Sigmoid colon (tissue), 7 donors: ENCODE data around the gene LCE2B. TPM values are rescaled to one million over a fixed set of nuclear protein-coding genes. Genes with fewer than 3 reads are reported as not detected.

Experiments
- DNase-seq: peaks from one replicate; pipeline ENCODE4 v3.0.0-alpha.2; 2019
- H3K27ac ChIP-seq, 4 donors: fragments of 200-600 bp; sonication (generic); one replicate each; pipeline ENCODE4 v1.5.1; 2016 to 2019; ENCODE audit warnings: mild to moderate bottlenecking in 1 of 4
- H3K27me3 ChIP-seq, 3 donors: fragments of 200-600 bp; sonication (generic); one replicate each; pipeline ENCODE4 v1.5.1; 2019; ENCODE audit warnings: mild to moderate bottlenecking in 1 of 3
- H3K36me3 ChIP-seq, 4 donors: fragments of 200-600 bp; sonication (generic); one replicate each; pipeline ENCODE4 v1.5.1; 2016 to 2019
- H3K4me1 ChIP-seq, 4 donors: fragments of 200-600 bp; sonication (generic); one replicate each; pipeline ENCODE4 v1.5.1; 2017 to 2019
- H3K4me3 ChIP-seq, 4 donors: fragments of 200-600 bp; sonication (generic); one replicate each; pipeline ENCODE4 v1.5.1; 2017 to 2019; ENCODE audit warnings: mild to moderate bottlenecking in 2 of 4, moderate library complexity in 1 of 4
- H3K9me3 ChIP-seq, 4 donors: fragments of 200-600 bp in 3 of 4; sonication (generic) in 3 of 4; one replicate each; pipeline versions ENCODE4 v1.5.1 to v1.6.1; 2013 to 2019
- CTCF ChIP-seq, 4 experiments: fragments of 450-650 bp in 3 of 4; fragments of 200-600 bp in 1 of 4; IDR thresholded peaks; one replicate each; pipeline ENCODE4 v1.5.1; 2016 to 2019; ENCODE audit warnings: antibody characterized with exemption in 4 of 4, mild to moderate bottlenecking in 3 of 4, moderate library complexity in 2 of 4
- EP300 ChIP-seq, 4 donors: sonication (generic); formaldehyde crosslinking; IDR thresholded peaks; one replicate each; pipeline ENCODE4 v1.6.1; 2017; ENCODE audit warnings: antibody characterized with exemption in 4 of 4
- POLR2A ChIP-seq, 2 donors: fragments of 450-650 bp; IDR thresholded peaks; one replicate each; pipeline ENCODE4 v1.6.1; 2016; ENCODE audit warnings: antibody characterized with exemption in 2 of 2, mild to moderate bottlenecking in 2 of 2, moderate library complexity in 2 of 2
- POLR2AphosphoS5 ChIP-seq, 4 donors: sonication (generic); formaldehyde crosslinking; IDR thresholded peaks; one replicate each; pipeline ENCODE4 v1.6.1; 2017; ENCODE audit warnings: antibody characterized with exemption in 4 of 4
- WGBS, 2 donors: extraction: QIAGEN DNeasy Blood & Tissue Kit; methylation state at CpG; one replicate each; pipeline ENCODE4 v1.1.7; 2013; 5-methylcytosine and 5-hydroxymethylcytosine counted together
- intact Hi-C: fragments of 100-400 bp; cut with DNase I; formaldehyde crosslinking; loops from one replicate; pipeline ENCODE4 v1.15.1; 2023
- polyA plus RNA-seq, 3 donors: library from polyadenylated mRNA; stranded (reverse); fragments of 200-250 nt; gene quantifications; one replicate each; pipeline ENCODE4 v1.2.3, GENCODE V29; 2013
- total RNA-seq, 4 donors: library from RNA; depleted of rRNA; stranded (reverse); fragments of >200 nt; gene quantifications; one replicate each; pipeline ENCODE4 v1.1.0, GENCODE V29; 2016
- donor health status: healthy with polysubstance abuse.
- donor health status: Bipolar disorder and iron deficiency.
- donor health status: healthy.

LCE2B gene
- total and polyA plus RNA-seq, 7 donors: not detected

GRCh38 chr1:152725261-152725660 is 39.3 kb downstream of the LCE2B start:
- Histone ChIP-seq H3K9me3 (no peaks in the 10 kb centered on the region), H3K36me3 (no peaks in the 10 kb centered on the region), H3K27me3 (no peaks in the 10 kb centered on the region), H3K4me1 (peaks cover 0 to 13% (median 6%) of the 10 kb centered on the region in 4 donors), H3K27ac (no peak overlapping the region), H3K4me3 (no peak overlapping the region)
- intact Hi-C loops: no loop called here
- TF ChIP-seq POLR2AphosphoS5 (IDR thresholded peaks at IDR 0.05): no peak
- TF ChIP-seq CTCF (IDR thresholded peaks at IDR 0.05): no peak
- TF ChIP-seq POLR2A (IDR thresholded peaks at IDR 0.05): no peak
- no peak for TF ChIP-seq EP300 (IDR thresholded peaks at IDR 0.05)
- no peak for DNase-seq

- 62 to 67% methylated on average over 1 of the region's 1 CpG for WGBS, 2 donors
- H3K27ac ChIP-seq: no peak overlapping the region
- H3K4me3 ChIP-seq: no peak overlapping the region
- H3K9me3 ChIP-seq: no peaks in the 10 kb centered on the region
- H3K36me3 ChIP-seq: no peaks in the 10 kb centered on the region
- no peaks in the 10 kb centered on the region for H3K27me3 ChIP-seq
- TF ChIP-seq EP300 (IDR thresholded peaks at IDR 0.05) (no peak), CTCF (IDR thresholded peaks at IDR 0.05) (no peak), POLR2AphosphoS5 (IDR thresholded peaks at IDR 0.05) (no peak), POLR2A (IDR thresholded peaks at IDR 0.05) (no peak)
- intact Hi-C loops: no loop called here
- H3K4me1 ChIP-seq: peaks cover 0 to 13% (median 6%) of the 10 kb centered on the region in 4 donors
- DNase-seq: no peak
Measured at GRCh38 chr1:152728986-152729385, 43.1 kb downstream of the LCE2B start.

- Histone ChIP-seq H3K4me3 (no peak overlapping the region), H3K9me3 (no peaks in the 10 kb centered on the region), H3K27me3 (no peaks in the 10 kb centered on the region), H3K36me3 (no peaks in the 10 kb centered on the region), H3K4me1 (no peaks in the 10 kb centered on the region), H3K27ac (no peak overlapping the region)
- no peak for DNase-seq
- intact Hi-C loops: no loop called here
- WGBS, 2 donors: 14 to 26% methylated on average over 1 of the region's 1 CpG
- TF ChIP-seq CTCF (IDR thresholded peaks at IDR 0.05): no peak
- no peak for TF ChIP-seq POLR2AphosphoS5 (IDR thresholded peaks at IDR 0.05)
- TF ChIP-seq POLR2A (IDR thresholded peaks at IDR 0.05): no peak
- TF ChIP-seq EP300 (IDR thresholded peaks at IDR 0.05): no peak
Measured at GRCh38 chr1:152735648-152736047, 49.7 kb downstream of the LCE2B start.

Other genes starting within 250 kb of the LCE2B start
- not detected for gene LCE5A, start 175.3 kb upstream of the LCE2B start, total RNA-seq
- gene LCE5A, start 175.3 kb upstream of the LCE2B start, polyA plus RNA-seq: not detected
- gene CRCT1, start 171.6 kb upstream of the LCE2B start, total RNA-seq: not detected
- under 1 TPM in 1 of 3 donors, not detected in 2; 0.28 TPM for gene CRCT1, start 171.6 kb upstream of the LCE2B start, polyA plus RNA-seq
- gene LCE3E, start 119.3 kb upstream of the LCE2B start, total RNA-seq: not detected
- not detected for gene LCE3E, start 119.3 kb upstream of the LCE2B start, polyA plus RNA-seq
- gene LCE3D, start 105.6 kb upstream of the LCE2B start, total RNA-seq: not detected
- not detected for gene LCE3D, start 105.6 kb upstream of the LCE2B start, polyA plus RNA-seq
- not detected for gene LCE3C, start 85.9 kb upstream of the LCE2B start, total RNA-seq
- gene LCE3C, start 85.9 kb upstream of the LCE2B start, polyA plus RNA-seq: not detected
- gene LCE3B, start 72.3 kb upstream of the LCE2B start, total RNA-seq: not detected
- gene LCE3B, start 72.3 kb upstream of the LCE2B start, polyA plus RNA-seq: not detected
- gene LCE3A, start 63.0 kb upstream of the LCE2B start, total RNA-seq: not detected
- gene LCE3A, start 63.0 kb upstream of the LCE2B start, polyA plus RNA-seq: not detected
- gene LCE2D, start 22.7 kb upstream of the LCE2B start, total RNA-seq: not detected
- not detected for gene LCE2D, start 22.7 kb upstream of the LCE2B start, polyA plus RNA-seq
- gene LCE2C, start 10.8 kb upstream of the LCE2B start, total RNA-seq: not detected
- not detected for gene LCE2C, start 10.8 kb upstream of the LCE2B start, polyA plus RNA-seq
- not detected for gene LCE2A, start 12.2 kb downstream of the LCE2B start, total RNA-seq
- not detected for gene LCE2A, start 12.2 kb downstream of the LCE2B start, polyA plus RNA-seq
- gene LCE4A, start 22.0 kb downstream of the LCE2B start, total RNA-seq: not detected
- gene LCE4A, start 22.0 kb downstream of the LCE2B start, polyA plus RNA-seq: not detected
- gene KPRP, start 71.9 kb downstream of the LCE2B start, total RNA-seq: not detected
- not detected for gene KPRP, start 71.9 kb downstream of the LCE2B start, polyA plus RNA-seq
- not detected for gene LCE1F, start 89.0 kb downstream of the LCE2B start, total RNA-seq
- gene LCE1F, start 89.0 kb downstream of the LCE2B start, polyA plus RNA-seq: not detected
- not detected for gene LCE1E, start 100.1 kb downstream of the LCE2B start, total RNA-seq
- gene LCE1E, start 100.1 kb downstream of the LCE2B start, polyA plus RNA-seq: not detected
- not detected for gene LCE1D, start 110.6 kb downstream of the LCE2B start, total RNA-seq
- gene LCE1D, start 110.6 kb downstream of the LCE2B start, polyA plus RNA-seq: not detected
- gene LCE1C, start 120.5 kb downstream of the LCE2B start, total RNA-seq: not detected
- gene LCE1C, start 120.5 kb downstream of the LCE2B start, polyA plus RNA-seq: not detected
- gene LCE1B, start 125.8 kb downstream of the LCE2B start, total RNA-seq: not detected
- not detected for gene LCE1B, start 125.8 kb downstream of the LCE2B start, polyA plus RNA-seq
- gene LCE1A, start 141.3 kb downstream of the LCE2B start, total RNA-seq: not detected
- not detected for gene LCE1A, start 141.3 kb downstream of the LCE2B start, polyA plus RNA-seq
- not detected for gene LCE6A, start 156.7 kb downstream of the LCE2B start, total RNA-seq
- 1 to 10 TPM in 1 of 3 donors, not detected in 2; 2.4 TPM for gene LCE6A, start 156.7 kb downstream of the LCE2B start, polyA plus RNA-seq
- gene LCE7A, start 173.9 kb downstream of the LCE2B start, total RNA-seq: not detected
- gene LCE7A, start 173.9 kb downstream of the LCE2B start, polyA plus RNA-seq: not detected
- not detected for gene SMCP, start 192.2 kb downstream of the LCE2B start, total RNA-seq
- gene SMCP, start 192.2 kb downstream of the LCE2B start, polyA plus RNA-seq: not detected
- not detected for gene IVL, start 222.4 kb downstream of the LCE2B start, total RNA-seq
- 1 to 10 TPM in 1 of 3 donors, under 1 TPM in 1, not detected in 1; 0.03 to 1.2 TPM for gene IVL, start 222.4 kb downstream of the LCE2B start, polyA plus RNA-seq